GM18861 (cell line): ENCODE results near the gene TBC1D30.
"Not testable (repeated sequence)": the region's sequence is repeated elsewhere in the genome, so short reads cannot be mapped to it uniquely, and the experiment has no call there.

Source experiments
- ATAC-seq: cut with Tn5 transposase; IDR thresholded peaks from one replicate; pipeline ENCODE4 v1.9.1; 2021; ENCODE audit not compliant: unreplicated experiment

TBC1D30 gene

GRCh38 chr12:64824500-64825142 is at the start of gene TBC1D30:
TBC1D30 (plus strand) TSS chr12:64824647; CDS start chr12:64824880, 233 bp downstream.
- ATAC-seq, result no peak

GRCh38 chr12:64775147-64775736 is 49.2 kb upstream of the TBC1D30 start:
- ATAC-seq, result not testable (repeated sequence)

- no peak for ATAC-seq
Measured at GRCh38 chr12:64779354-64779974, 45.0 kb upstream of the TBC1D30 start.

GRCh38 chr12:64780132-64780530 is 44.3 kb upstream of the TBC1D30 start:
- ATAC-seq, result no peak

- ATAC-seq, result no peak
Measured at GRCh38 chr12:64780531-64781279, 43.7 kb upstream of the TBC1D30 start.

- no peak for ATAC-seq
Measured at GRCh38 chr12:64781280-64782190, 42.9 kb upstream of the TBC1D30 start.

- no peak for ATAC-seq
Measured at GRCh38 chr12:64782191-64782876, 42.1 kb upstream of the TBC1D30 start.

GRCh38 chr12:64785838-64786237 is 38.6 kb upstream of the TBC1D30 start:
- no peak for ATAC-seq

GRCh38 chr12:64790166-64790565 is 34.3 kb upstream of the TBC1D30 start:
- no peak for ATAC-seq

GRCh38 chr12:64791036-64791435 is 33.4 kb upstream of the TBC1D30 start:
- no peak for ATAC-seq

GRCh38 chr12:64792128-64792527 is 32.3 kb upstream of the TBC1D30 start:
- ATAC-seq, result no peak

- ATAC-seq, result no peak
Measured at GRCh38 chr12:64793610-64794009, 30.8 kb upstream of the TBC1D30 start.

- no peak for ATAC-seq
Measured at GRCh38 chr12:64794305-64794704, 30.1 kb upstream of the TBC1D30 start.

- peak; percentile 92 for ATAC-seq
Measured at GRCh38 chr12:64796205-64796845, 28.1 kb upstream of the TBC1D30 start.

GRCh38 chr12:64797156-64797555 is 27.3 kb upstream of the TBC1D30 start:
- ATAC-seq, result no peak

- no peak for ATAC-seq
Measured at GRCh38 chr12:64798165-64798564, 26.3 kb upstream of the TBC1D30 start.

- no peak for ATAC-seq
Measured at GRCh38 chr12:64800640-64801039, 23.8 kb upstream of the TBC1D30 start.

GRCh38 chr12:64801381-64801780 is 23.1 kb upstream of the TBC1D30 start:
- ATAC-seq, result no peak

- not testable (repeated sequence) for ATAC-seq
Measured at GRCh38 chr12:64802180-64802775, 22.2 kb upstream of the TBC1D30 start.
